Hindlimb muscle (tissue), 1 donor: ENCODE measurements around the gene ACAD10. TPM values are rescaled to one million over a fixed set of nuclear protein-coding genes. Genes with fewer than 3 reads are reported as not detected.
"Not testable (repeated sequence)": the region's sequence is repeated elsewhere in the genome, so short reads cannot be mapped to it uniquely, and the experiment has no call there.

Experiments
- DNase-seq: peaks from one replicate; pipeline ENCODE4 v3.0.0-alpha.2; 2013
- polyA plus RNA-seq: library from polyadenylated mRNA; unstranded; fragments of 120-200 nt; gene quantifications from one replicate; pipeline ENCODE4 v1.2.1, GENCODE V29; 2013; ENCODE audit not compliant: insufficient read length

Gene ACAD10
- polyA plus RNA-seq: 22.7 TPM

GRCh38 chr12:111685811-111686573, at the start of gene ACAD10, which contains the start of gene BRAP:
Gene ACAD10, plus strand, starts transcription at chr12:111686053. Its CDS starts 6,657 bp downstream, at chr12:111692710.
Gene BRAP, minus strand, starts transcription at chr12:111685956. Its CDS starts 164 bp downstream, at chr12:111685792.
- peak; percentile 98 for DNase-seq

- DNase-seq: peak; percentile 91
These were observed 49.5 kb upstream of the ACAD10 start for GRCh38 chr12:111636209-111636945.

DNA sequence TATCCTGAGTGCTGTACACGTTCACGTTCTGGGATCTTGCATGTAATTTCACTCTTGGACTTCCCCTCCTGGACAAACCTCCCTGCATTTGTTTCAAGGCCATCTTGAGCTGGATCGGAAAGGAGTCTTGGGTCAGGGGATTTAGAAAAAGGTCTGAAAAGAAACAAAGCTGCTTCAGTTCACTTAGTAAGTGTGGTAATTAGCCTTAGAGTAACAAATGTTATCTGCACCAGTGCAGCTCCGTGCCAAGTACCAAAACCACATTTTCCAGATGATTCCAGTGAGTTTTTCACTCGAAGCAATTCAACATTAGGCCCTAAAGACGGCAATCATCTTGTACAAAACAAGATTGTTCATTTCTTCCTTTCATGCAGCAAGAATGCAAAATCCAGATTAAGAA, 47.3 kb upstream of the ACAD10 start:
- no peak for DNase-seq

GRCh38 chr12:111640506-111640905, 45.3 kb upstream of the ACAD10 start:
- no peak for DNase-seq

DNA sequence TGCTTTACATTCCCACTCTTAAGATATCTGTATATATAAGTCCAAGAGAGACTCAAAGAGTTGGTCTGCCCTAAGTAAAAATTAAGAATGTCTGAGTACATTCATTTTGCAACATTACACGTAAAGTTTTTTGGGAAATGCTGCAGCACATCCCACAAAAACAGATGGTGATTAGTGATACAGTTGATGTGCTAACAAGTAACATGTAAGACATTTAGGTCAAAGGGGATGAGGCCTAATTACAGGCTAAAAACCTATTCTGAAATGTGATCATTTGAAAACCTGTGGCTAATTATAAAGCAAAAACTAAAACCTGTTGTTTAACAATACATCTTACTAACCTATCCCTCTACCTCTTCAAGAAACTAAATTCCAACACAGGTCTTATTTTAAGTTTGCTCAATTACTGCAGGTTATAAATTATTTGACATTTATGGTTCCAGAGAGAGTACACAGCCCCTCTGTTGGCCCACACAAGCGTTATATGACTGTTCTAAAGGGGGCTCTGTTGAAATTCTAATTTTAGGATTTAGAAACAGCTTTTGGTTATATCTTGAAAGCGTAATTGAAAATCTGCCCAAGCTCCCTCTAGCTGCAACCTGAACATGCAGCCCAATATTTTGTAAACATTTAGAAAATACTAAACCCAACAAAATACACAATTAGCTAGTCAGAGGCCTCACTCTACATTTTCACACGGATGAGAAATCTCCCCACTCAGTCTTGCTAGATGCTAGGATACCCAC, 43.0 kb upstream of the ACAD10 start:
- no peak for DNase-seq

DNA sequence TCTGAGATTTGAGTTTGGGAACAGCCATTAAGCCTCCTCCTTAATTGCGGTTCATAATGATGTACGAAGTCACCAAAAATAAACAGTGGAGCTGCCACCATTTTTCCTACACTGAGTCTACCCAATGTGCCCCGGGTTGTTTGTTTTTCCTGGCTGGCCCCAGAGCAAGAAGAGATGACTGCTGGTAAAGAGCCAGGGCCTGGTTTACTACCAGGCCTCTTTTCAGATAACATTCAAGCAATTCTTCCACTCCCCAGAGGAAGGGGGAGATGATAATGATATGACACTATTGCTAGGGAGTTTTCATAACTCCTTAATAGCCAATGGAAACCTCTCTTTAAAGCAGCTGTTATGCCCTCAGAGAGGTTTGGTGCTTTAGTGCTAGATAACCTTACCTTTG, 42.4 kb upstream of the ACAD10 start:
- no peak for DNase-seq

DNA sequence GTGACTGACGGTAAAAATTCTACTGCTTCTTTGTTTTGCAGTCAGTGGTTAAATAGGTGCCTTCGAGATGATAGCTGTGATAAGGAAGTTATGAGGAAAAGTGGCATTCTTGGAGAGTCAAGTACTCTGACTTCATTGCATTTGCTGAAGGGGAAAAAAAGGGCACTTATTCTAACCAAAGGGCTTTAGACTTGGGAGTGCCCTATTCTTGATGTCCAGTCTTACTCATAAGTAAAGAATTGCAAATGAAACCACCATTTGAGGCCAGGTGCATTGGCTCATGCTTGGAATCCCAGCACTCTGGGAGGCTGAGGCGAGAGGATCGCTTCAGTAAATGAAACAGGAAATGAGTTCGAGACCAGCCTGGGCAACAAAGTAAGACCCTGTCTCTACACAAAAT, 40.4 kb upstream of the ACAD10 start:
- no peak for DNase-seq

- no peak for DNase-seq
These were observed 34.9 kb upstream of the ACAD10 start for GRCh38 chr12:111650912-111651311.

GRCh38 chr12:111652530-111652929, 33.3 kb upstream of the ACAD10 start:
- DNase-seq: not testable (repeated sequence)

- no peak for DNase-seq
These were observed 32.3 kb upstream of the ACAD10 start for GRCh38 chr12:111653596-111653995.

- no peak for DNase-seq
These were observed 30.5 kb upstream of the ACAD10 start for GRCh38 chr12:111655356-111655755.

GRCh38 chr12:111656016-111656415, 29.8 kb upstream of the ACAD10 start:
- no peak for DNase-seq

- no peak for DNase-seq
These were observed 21.4 kb upstream of the ACAD10 start for GRCh38 chr12:111664499-111664898.

DNA sequence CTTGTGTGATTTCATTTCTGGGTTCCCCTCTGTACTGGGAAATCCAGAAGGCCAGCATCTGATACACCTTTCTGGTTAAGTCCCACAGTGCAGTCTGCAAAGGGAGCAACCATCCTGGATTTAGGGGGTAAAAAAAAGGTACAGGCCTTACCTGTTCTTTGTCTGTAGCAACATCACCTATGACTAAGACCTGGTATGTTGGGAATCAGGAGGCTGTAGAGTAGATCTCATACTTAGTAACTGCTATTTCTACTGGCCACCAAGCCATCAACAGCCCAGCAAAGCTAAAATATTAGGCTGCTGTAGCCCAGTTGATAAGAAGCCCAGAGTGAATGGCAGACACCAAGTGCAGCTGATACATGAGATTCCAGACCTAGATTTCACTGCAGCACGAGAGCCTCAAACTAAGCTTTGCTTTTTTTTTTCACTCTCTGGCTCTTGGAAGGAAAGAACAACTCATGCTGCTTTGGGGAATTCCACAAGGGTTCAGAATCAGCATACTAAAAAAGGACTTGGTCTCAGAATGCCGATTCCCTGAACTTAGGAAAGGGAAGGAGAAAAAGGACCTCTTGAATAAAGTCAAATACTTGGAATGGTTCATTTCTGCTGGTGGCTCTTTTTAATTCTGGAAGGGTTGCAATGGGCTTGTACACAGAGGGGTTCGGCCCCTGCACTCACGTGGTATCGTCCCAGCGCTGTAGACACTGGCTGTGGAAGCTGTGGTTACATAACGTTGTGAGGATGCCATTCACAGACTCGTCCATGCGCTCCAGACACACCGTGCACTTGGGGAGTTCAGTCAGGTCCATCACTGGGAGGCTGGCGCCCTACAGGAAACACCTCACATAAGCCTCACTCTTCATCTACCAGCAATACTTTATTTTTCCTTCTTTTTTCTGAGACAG, 20.6 kb upstream of the ACAD10 start:
- DNase-seq: no peak

- no peak for DNase-seq
These were observed 13.0 kb upstream of the ACAD10 start for GRCh38 chr12:111672822-111673381.

GRCh38 chr12:111673503-111673902, 12.3 kb upstream of the ACAD10 start:
- DNase-seq: peak; percentile 14

- DNase-seq: no peak
These were observed 8.7 kb upstream of the ACAD10 start for GRCh38 chr12:111677186-111677585.

- DNase-seq: not testable (repeated sequence)
These were observed 1.2 kb upstream of the ACAD10 start for GRCh38 chr12:111684485-111685198.

- DNase-seq: no peak
These were observed 487 bp upstream of the ACAD10 start for GRCh38 chr12:111685322-111685810.

DNA sequence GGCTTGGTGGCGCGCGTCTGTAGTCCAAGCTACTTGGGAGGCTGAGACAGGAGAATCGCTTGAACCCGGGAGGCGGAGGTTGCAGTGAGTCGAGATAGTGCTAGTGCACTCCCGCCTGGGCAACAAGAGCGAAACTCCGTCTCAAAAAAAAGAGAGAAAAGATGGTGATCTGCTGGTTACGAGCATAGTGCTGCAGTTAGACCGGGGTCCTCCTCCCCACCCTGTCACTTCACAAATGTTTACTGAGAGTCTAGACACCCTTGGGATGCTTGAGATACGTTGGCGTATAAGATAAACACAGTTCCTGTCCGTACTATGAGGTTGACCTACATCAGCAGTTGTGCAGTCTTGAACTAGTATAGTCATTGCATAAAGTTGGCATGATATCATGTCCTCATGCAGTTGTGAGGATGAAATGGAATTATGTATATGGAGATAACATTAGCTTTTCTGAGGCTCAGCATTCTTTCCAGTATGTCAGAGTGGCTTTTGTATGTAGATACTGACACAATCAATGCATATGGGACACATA, 787 bp downstream of the ACAD10 start:
- DNase-seq: no peak
